NCI-H69 (cell line): ENCODE data around the gene MX1.
"Not testable (repeated sequence)": the region's sequence is repeated elsewhere in the genome, so short reads cannot be mapped to it uniquely, and the experiment has no call there.

Experiments
- DNase-seq: peaks from one replicate; lab custom pipeline; 2025; lab: John Stamatoyannopoulos, UW

MX1 gene

DNA sequence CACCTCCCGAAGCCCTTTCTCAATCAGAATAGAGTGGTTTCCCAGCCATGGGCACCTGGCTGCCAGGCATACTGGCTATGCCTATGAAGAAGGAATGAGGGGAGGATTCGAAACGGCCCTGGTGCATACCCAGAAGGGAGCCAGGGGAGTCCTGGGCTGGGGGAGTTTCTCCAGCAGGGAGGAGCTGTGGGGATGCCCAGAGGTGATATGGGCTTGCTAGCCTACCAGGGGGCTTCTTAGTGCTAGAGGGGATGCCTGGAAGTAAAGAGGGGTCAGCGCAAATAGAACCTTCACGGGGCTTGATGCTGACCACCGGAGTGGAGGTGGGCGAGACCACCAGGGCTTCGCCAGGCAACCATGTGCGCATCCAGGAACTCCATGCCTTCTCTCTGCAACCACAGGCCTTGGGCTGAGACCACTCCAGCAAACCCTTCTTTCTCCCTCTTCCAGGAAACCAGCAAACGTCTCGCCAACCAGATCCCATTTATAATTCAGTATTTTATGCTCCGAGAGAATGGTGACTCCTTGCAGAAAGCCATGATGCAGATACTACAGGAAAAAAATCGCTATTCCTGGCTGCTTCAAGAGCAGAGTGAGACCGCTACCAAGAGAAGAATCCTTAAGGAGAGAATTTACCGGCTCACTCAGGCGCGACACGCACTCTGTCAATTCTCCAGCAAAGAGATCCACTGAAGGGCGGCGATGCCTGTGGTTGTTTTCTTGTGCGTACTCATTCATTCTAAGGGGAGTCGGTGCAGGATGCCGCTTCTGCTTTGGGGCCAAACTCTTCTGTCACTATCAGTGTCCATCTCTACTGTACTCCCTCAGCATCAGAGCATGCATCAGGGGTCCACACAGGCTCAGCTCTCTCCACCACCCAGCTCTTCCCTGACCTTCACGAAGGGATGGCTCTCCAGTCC lies 18.2 kb upstream of the MX1 start:
- no peak for DNase-seq

- no peak for DNase-seq
Measured at GRCh38 chr21:41410361-41410760, 15.7 kb upstream of the MX1 start.

GRCh38 chr21:41410767-41411448 lies 15.1 kb upstream of the MX1 start:
- no peak for DNase-seq

DNA sequence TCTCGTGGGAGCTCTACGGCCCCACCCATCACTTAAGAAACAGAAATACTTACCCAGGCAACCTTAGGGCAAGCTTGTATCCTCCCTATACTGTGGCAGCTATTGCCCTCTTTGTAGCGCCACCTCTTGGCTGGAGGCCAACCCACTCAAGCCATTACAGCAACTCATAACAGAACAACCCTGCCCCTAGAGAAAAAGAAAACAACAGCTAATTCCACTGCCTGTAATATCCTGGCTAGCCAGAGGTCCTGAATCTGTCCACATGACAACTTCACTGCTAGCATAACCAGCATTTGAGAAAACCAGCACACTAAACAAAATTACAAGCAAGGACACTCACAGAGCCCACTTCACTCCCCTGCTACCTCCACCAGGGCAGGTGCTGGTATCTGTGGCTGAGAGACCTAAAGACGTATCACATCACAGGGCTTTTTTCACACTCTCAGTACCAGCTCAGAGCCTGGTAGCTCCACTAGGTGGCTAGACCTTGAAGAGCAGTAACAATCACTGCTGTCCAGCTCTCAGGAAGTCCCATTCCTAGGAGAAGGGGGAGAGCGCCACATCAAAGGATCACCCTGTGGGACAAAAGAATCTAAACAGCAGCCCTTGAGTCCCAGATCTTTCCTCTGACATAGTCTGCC lies 14.5 kb upstream of the MX1 start:
- DNase-seq = peak; percentile 34

DNA sequence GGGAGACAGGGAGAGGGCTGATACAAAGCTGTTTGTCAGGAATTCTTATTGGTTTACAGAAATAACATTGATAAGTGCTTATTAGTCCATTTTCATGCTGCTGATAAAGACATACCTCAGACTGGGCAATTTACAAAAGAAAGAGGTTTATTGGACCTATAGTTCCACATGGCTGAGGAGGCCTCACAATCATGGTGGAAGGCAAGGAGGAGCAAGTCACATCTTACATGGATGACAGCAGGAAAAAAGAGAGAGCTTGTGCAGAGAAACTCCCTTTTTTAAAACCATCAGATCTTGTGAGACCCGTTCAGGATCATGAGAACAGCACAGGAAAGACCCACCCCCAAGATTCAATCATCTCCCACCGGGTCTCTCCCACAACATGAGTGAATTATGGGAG lies 8.5 kb upstream of the MX1 start:
- not testable (repeated sequence) for DNase-seq

DNA sequence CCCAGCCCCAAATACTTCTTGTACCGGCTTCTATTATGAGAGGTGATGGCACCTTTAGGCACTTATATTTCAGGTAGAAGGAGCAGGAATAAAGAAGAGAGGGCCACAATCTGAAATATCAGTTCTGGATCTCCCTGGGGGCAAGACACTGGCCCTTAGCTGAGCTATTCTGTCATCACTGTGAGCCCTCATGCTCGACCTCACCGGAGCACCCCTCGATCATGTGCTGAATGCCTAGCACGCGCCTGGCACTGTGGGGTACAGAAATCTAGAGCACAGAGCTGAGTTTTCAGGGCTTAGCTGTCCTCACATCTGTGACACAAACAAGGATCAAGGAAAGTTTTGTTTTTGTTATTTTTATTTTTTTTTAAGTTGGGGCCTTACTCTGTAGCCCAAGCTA lies 7.6 kb upstream of the MX1 start:
- no peak for DNase-seq

DNA sequence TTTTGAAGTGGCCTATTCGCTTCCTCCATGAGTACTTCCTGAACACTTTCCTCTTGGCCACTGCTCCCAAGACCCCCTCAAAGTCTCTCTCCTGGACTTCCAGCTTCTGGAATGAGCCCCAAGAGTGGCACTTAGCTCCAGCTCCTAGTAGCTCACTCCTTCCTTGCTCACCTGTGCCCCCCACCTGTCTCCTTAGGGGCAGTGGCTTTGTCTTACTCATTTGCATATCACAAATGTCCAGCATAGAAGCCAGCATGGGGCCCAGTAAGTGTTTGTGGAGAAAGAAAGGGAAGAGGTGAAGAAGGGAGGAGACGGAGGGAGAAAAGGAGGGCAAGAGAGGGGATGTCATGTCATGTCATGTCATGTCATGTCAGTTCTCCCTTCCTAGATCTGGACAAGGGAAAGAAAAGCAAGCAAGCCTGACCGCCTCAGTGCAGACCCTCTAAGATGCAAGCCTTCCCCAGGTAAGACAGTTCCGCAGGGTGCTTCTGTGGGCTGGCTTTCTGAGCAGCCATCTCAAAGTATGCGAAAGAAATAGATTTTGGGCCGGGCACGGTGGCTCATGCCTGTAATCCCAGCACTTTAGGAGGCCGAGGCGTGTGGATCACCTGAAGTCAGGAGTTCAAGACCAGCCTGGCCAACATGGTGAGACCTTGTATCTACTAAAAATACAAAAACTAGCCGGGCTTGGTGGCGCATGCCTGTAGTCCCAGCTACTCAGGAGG lies 6.9 kb upstream of the MX1 start:
- DNase-seq = no peak

GRCh38 chr21:41419921-41420862 lies 5.8 kb upstream of the MX1 start:
- peak; percentile 65 for DNase-seq

GRCh38 chr21:41420998-41421397 lies 5.0 kb upstream of the MX1 start:
- DNase-seq = not testable (repeated sequence)

DNA sequence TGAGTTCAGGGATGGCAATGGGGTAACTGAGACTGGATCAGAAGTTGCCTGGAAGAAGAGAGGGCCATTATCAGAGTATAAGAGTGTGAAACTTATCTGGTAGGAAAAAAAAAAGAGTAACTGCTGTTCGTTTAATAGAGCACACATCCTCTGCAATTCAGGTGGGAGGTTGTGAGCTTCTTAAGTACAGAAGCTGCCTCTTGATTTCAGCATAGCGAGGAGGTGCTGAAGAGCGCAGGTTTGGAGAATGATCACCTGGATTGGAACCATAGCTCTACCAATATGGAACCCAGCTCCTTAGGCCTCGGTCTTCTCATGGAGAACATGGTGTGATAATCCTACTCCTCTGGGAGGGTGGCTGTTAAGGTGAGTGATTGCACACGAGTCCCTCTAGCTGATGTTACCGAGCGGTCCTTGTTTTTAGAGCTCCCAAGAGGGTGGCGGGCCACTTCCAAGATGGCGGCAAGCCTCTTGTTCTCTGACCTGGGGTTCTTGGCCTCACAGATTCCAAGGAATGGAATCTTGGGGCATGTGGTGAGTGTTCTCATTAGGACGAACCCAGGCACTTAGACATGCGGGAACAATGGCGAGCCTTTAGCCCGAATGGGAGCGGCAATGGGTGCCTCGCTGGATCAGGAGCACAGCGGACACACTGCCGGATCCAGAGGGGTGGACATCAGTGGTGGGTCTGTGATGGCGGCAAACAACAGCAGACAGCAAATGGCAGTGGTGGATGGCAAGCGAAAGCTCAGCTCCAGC lies 3.3 kb upstream of the MX1 start:
- DNase-seq = no peak

DNA sequence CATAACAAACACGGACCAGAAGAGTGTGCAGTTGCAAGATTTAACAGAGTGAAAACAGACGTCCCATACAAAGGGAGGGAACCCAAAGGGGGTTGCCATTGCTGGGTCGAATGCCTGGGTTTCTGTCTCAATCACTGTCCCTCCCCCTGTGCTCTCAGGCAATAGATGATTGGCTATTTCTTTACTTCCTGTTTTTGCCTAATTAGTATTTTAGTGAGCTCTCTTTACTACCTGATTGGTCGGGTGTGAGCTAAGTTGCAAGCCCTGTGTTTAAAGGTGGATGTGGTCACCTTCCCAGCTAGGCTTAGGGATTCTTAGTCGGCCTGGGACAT lies 2.8 kb upstream of the MX1 start:
- DNase-seq = not testable (repeated sequence)

GRCh38 chr21:41425588-41425953 lies 468 bp upstream of the MX1 start:
- DNase-seq = no peak

GRCh38 chr21:41426676-41427404 lies 801 bp downstream of the MX1 start:
- DNase-seq = no peak

DNA sequence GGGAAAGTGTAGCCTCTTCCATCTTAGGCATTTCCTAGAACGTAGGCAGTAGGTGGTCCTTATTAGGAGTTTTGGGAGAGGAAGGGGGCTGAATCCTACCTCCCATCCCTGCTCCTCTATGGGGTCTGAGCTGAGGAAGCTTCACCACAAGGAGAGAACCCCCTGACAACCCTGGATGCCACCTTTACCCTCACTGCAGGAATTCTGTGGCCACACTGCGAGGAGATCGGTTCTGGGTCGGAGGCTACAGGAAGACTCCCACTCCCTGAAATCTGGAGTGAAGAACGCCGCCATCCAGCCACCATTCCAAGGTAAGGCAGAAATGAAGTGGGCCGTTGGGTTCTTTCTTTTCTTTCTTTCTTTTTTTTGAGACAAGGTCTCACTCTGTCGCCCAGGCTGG lies 1.5 kb downstream of the MX1 start:
- DNase-seq = no peak

DNA sequence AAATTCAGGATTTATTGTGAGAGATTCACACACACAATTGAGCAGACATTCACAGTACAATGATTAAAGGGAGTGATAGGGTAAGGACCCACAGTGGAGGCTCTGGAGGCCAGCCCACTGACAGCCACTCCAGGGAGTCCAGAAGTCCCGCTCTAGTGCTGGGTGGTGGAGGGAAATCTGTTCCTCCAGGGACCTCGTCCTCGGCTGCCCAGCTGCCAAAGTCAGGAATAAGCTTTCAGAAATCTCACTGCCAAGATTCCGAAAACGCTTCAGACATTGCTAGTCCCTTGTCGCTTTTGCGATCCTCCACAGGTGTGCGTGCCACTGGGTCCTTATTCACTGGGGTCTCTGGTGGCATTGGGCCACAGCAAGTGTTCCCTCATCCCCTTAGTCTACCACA lies 2.3 kb downstream of the MX1 start:
- DNase-seq = no peak

DNA sequence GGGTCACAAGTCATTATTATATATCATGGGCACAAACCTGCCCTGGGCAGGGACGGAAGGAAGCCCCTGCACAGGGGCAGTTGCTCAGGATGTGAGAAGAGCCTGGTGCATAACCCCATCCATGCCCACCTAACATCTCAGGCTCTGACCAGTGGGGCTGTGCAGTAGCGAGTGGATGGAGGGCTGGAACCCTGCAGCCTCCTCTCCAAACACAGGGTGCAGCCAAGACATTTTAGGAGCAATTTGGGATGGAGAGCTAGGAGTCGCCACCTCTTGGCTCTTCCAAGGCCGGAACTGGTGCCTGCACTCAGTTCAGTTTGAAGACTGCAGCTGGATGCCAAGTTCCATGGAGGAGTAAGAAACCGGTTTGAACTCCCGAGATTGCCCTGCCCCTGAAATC lies 2.8 kb downstream of the MX1 start:
- no peak for DNase-seq

GRCh38 chr21:41429305-41429704 lies 3.3 kb downstream of the MX1 start:
- DNase-seq = no peak

GRCh38 chr21:41429925-41430491 lies 4.0 kb downstream of the MX1 start:
- no peak for DNase-seq

DNA sequence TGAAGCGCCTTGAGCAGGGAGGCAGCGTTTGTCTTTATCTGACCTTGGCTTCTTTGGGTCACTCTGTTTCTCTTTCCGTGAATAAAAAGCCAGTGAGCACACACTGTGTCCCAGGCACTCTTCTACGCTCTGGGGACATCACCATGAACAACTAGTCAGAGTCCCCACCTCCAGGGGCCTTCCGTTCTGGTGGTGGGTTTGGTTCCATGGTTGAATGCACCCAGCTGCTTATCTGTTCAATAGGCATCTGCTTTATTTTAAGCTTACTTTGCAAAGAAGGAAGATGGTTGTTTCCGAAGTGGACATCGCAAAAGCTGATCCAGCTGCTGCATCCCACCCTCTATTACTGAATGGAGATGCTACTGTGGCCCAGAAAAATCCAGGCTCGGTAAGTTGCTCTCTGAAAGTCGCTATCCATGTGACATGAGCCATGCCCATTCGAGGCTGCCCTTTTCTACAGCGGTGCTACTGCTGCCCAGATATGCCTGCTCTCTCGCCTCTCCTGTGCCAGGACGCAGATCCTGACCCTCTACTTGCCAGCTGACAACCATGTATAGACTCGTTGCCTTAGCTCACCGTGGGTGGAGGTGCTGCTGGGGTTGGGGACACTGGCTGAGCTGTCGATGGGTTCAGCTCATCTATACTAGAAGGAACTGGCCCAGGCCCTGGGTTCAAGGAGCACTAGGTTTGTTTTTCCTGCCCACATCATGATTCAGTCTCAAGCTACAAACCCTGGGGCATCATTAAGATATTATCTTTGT lies 5.9 kb downstream of the MX1 start:
- no peak for DNase-seq
